Thyroid gland (tissue), 4 donors: ENCODE results near the gene SSC4D.

Experiments used
- CTCF ChIP-seq, 6 experiments: fragments of 200-600 bp in 3 of 6; fragments of 450-650 bp in 3 of 6; sonication (generic) in 3 of 6; IDR thresholded peaks; one replicate each; pipeline ENCODE4 v1.5.1; 2016 to 2019; ENCODE audit warnings: antibody characterized with exemption in 6 of 6, mild to moderate bottlenecking in 2 of 6, inconsistent platforms in 1 of 6, moderate library complexity in 1 of 6
- POLR2A ChIP-seq, 2 donors: fragments of 450-650 bp; IDR thresholded peaks; one replicate each; pipeline ENCODE4 v1.6.1; 2017; ENCODE audit warnings: antibody characterized with exemption in 2 of 2, mild to moderate bottlenecking in 2 of 2, moderate library complexity in 1 of 2

GRCh38 chr7:76342222-76342621 is 67.3 kb downstream of the SSC4D start:
- TF ChIP-seq CTCF (IDR thresholded peaks at IDR 0.05) (no peak), POLR2A (IDR thresholded peaks at IDR 0.05) (no peak)
